HCT116 (cell line): ENCODE data around the gene IBA57. TPM values are rescaled to one million over a fixed set of nuclear protein-coding genes. Genes with fewer than 3 reads are reported as not detected.

ENCODE experiments used
- ATAC-seq: fragments of 200-7000 bp; cut with Tn5 transposase; 2 replicates; pipeline ENCODE4 v1.9.1; 2020; ENCODE audit warnings: mild to moderate bottlenecking, moderate library complexity
- BruUV-seq: library from RNA; stranded (reverse); fragments of 400-500 nt; replicated peaks from 2 replicates; lab custom pipeline; 2021; lab: Mats Ljungman, UMichigan
- CTCF ChIA-PET: fragments of 300-600 bp; sonication (Branson Sonifier 250); formaldehyde crosslinking; loops from one replicate; lab custom pipeline; 2021; ENCODE audit warnings: antibody characterized with exemption; lab: Charles Lee
- POLR2A ChIA-PET: fragments of 300-600, 350-600 bp; sonication (Branson Sonifier 250); formaldehyde crosslinking; loops from one replicate; lab custom pipeline; 2021; ENCODE audit warnings: antibody characterized with exemption; lab: Charles Lee
- RAD21 ChIA-PET, 2 experiments: fragments of 300-600 bp; sonication (Branson Sonifier 250); formaldehyde crosslinking; loops; one replicate each; lab custom pipeline; 2023; ENCODE audit warnings: low total read pairs in 2 of 2; ENCODE audit not compliant: uncharacterized antibody in 2 of 2, unreplicated experiment in 2 of 2, low non-redundant PET in 1 of 2; lab: Charles Lee
- DNase-seq: peaks from one replicate; pipeline ENCODE4 v3.0.0-alpha.2; 2010; ENCODE audit warnings: low read depth, low spot score
- H2AFZ ChIP-seq: fragments of 200-600 bp; shearing (Covaris generic), sonication (generic); 2 replicates; pipeline ENCODE4 v1.6.1; 2017; ENCODE audit warnings: low read depth, mixed run types, mixed read lengths, antibody characterized with exemption, low read length; ENCODE audit not compliant: poor library complexity, severe bottlenecking
- H3K27ac ChIP-seq: 2 replicates; pipeline ENCODE4 v1.5.1; 2012; ENCODE audit warnings: low read depth, low read length
- H3K27me3 ChIP-seq: fragments of 200-600 bp; sonication (generic); 2 replicates; pipeline ENCODE4 v1.6.1; 2016; ENCODE audit warnings: mixed run types, low read length, mixed read lengths; ENCODE audit not compliant: insufficient read depth
- H3K36me3 ChIP-seq, 2 experiments: fragments of 200-500 bp in 1 of 2; fragments of 200-600 bp in 1 of 2; sonication (Bioruptor generic) in 1 of 2; sonication (generic) in 1 of 2; 2 replicates each; pipeline versions ENCODE4 v1.5.1 to v1.6.1; 2014 to 2016; ENCODE audit warnings: low read length in 2 of 2, inconsistent platforms in 1 of 2, mixed read lengths in 1 of 2, mixed run types in 1 of 2; ENCODE audit not compliant: insufficient read depth in 2 of 2, control insufficient read depth in 1 of 2
- H3K4me1 ChIP-seq, 2 experiments: fragments of 200-600 bp in 1 of 2; sonication (generic) in 1 of 2; 2 replicates each; pipeline versions ENCODE4 v1.5.1 to v1.6.1; 2012 to 2017; ENCODE audit warnings: low read length in 2 of 2, inconsistent platforms in 1 of 2, mild to moderate bottlenecking in 1 of 2, mixed read lengths in 1 of 2, mixed run types in 1 of 2, moderate library complexity in 1 of 2; ENCODE audit not compliant: insufficient read depth in 2 of 2, control insufficient read depth in 1 of 2
- H3K4me2 ChIP-seq: fragments of 200-600 bp; sonication (generic); 2 replicates; pipeline ENCODE4 v1.6.1; 2017; ENCODE audit warnings: mixed run types, low read length, mixed read lengths
- H3K4me3 ChIP-seq, 2 experiments: fragments of 200-600 bp in 1 of 2; sonication (generic) in 1 of 2; replicated peaks in 1 of 2; 2 replicates each; pipeline ENCODE4 v1.5.1; 2011 to 2016; ENCODE audit warnings: low read length in 2 of 2, control low read depth in 1 of 2, low read depth in 1 of 2, mild to moderate bottlenecking in 1 of 2, mixed read lengths in 1 of 2, mixed run types in 1 of 2
- H3K79me2 ChIP-seq: fragments of 200-600 bp; sonication (generic); 2 replicates; pipeline ENCODE4 v1.6.1; 2017; ENCODE audit warnings: mild to moderate bottlenecking, mixed run types, low read length, moderate library complexity, mixed read lengths; ENCODE audit not compliant: insufficient read depth
- H3K9ac ChIP-seq: fragments of 200-600 bp; sonication (generic); 2 replicates; pipeline ENCODE4 v1.6.1; 2016; ENCODE audit warnings: low read length, mixed read lengths
- H3K9me2 ChIP-seq: fragments of 200-600 bp; sonication (generic), shearing (Covaris generic); 2 replicates; pipeline ENCODE4 v1.6.1; 2017; ENCODE audit warnings: mixed run types, mild to moderate bottlenecking, moderate library complexity; ENCODE audit not compliant: insufficient read depth
- H3K9me3 ChIP-seq, 2 experiments: fragments of 200-500 bp in 1 of 2; fragments of 200-600 bp in 1 of 2; sonication (Bioruptor generic) in 1 of 2; sonication (generic) in 1 of 2; 2 replicates each; pipeline ENCODE4 v1.6.1; 2014 to 2017; ENCODE audit warnings: low read length in 2 of 2, mixed read lengths in 2 of 2, inconsistent platforms in 1 of 2, low read depth in 1 of 2, mild to moderate bottlenecking in 1 of 2, mixed run types in 1 of 2, moderate library complexity in 1 of 2; ENCODE audit not compliant: control insufficient read depth in 1 of 2, insufficient read depth in 1 of 2
- H4K20me1 ChIP-seq: fragments of 200-600 bp; sonication (generic), shearing (Covaris generic); 2 replicates; pipeline ENCODE4 v1.6.1; 2017; ENCODE audit warnings: mixed run types, mild to moderate bottlenecking, moderate library complexity; ENCODE audit not compliant: insufficient read depth
- EZH2 ChIP-seq: fragments of 200-600 bp; sonication (generic); IDR thresholded peaks from 2 replicates; pipeline ENCODE4 v1.6.1; 2017; ENCODE audit warnings: antibody characterized with exemption, mixed run types
- EZH2phosphoT487 ChIP-seq: fragments of 200-600 bp; IDR thresholded peaks from 2 replicates; pipeline ENCODE4 v1.6.1; 2018; ENCODE audit warnings: antibody characterized with exemption, borderline replicate concordance
- SIN3A ChIP-seq: IDR thresholded peaks from 2 replicates; pipeline ENCODE4 v1.6.1; 2012; ENCODE audit warnings: low read depth
- TCF7L2 ChIP-seq: IDR thresholded peaks from 2 replicates; pipeline ENCODE4 v1.7.0; 2011; ENCODE audit warnings: borderline replicate concordance, inconsistent platforms; ENCODE audit not compliant: insufficient read depth, insufficient read length; ENCODE audit errors: extremely low read depth
- ZFX ChIP-seq: fragments of 450-650 bp; IDR thresholded peaks from 2 replicates; pipeline ENCODE4 v1.6.1; 2017
- intact Hi-C: fragments of 100-400 bp; cut with micrococcal nuclease; formaldehyde crosslinking; loops from 2 replicates; pipeline ENCODE4 v1.10.0; 2022
- total RNA-seq: library from RNA; stranded (reverse); gene quantifications from one replicate; pipeline ENCODE4 v1.2.1, GENCODE V29; 2021; ENCODE audit not compliant: unreplicated experiment
- TF ChIP-seq, protein P1 (sequence below), 3 experiments: fragments of 200-600 bp in 1 of 3; sonication (generic) in 1 of 3; IDR thresholded peaks in 2 of 3; conservative IDR thresholded peaks in 1 of 3; 2 replicates each; pipeline ENCODE4 v1.5.1; 2012 to 2017; ENCODE audit warnings: low read depth in 2 of 3, low read length in 2 of 3, antibody characterized with exemption in 1 of 3, borderline replicate concordance in 1 of 3, control low read depth in 1 of 3, mild to moderate bottlenecking in 1 of 3, mixed read lengths in 1 of 3, mixed run types in 1 of 3, moderate library complexity in 1 of 3; ENCODE audit not compliant: insufficient read depth in 1 of 3
- TF ChIP-seq, protein P2 (sequence below): IDR thresholded peaks from 2 replicates; pipeline ENCODE4 v1.6.1; 2012
- TF ChIP-seq, protein P3 (sequence below): IDR thresholded peaks from 2 replicates; pipeline ENCODE4 v1.6.1; 2011; ENCODE audit warnings: mild to moderate bottlenecking, low read length, moderate library complexity; ENCODE audit not compliant: insufficient replicate concordance; ENCODE audit errors: extremely low read depth

The IBA57 gene
- total RNA-seq, 1 experiment from 2014 or later = 11.6 TPM

DNA sequence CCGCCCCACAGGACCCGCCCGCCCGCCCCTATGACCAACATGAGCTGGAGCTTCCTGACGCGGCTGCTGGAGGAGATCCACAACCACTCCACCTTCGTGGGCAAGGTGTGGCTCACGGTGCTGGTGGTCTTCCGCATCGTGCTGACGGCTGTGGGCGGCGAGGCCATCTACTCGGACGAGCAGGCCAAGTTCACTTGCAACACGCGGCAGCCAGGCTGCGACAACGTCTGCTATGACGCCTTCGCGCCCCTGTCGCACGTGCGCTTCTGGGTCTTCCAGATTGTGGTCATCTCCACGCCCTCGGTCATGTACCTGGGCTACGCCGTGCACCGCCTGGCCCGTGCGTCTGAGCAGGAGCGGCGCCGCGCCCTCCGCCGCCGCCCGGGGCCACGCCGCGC is 7.9 kb upstream of the IBA57 start (continued):
- TF ChIP-seq, protein P1, sequence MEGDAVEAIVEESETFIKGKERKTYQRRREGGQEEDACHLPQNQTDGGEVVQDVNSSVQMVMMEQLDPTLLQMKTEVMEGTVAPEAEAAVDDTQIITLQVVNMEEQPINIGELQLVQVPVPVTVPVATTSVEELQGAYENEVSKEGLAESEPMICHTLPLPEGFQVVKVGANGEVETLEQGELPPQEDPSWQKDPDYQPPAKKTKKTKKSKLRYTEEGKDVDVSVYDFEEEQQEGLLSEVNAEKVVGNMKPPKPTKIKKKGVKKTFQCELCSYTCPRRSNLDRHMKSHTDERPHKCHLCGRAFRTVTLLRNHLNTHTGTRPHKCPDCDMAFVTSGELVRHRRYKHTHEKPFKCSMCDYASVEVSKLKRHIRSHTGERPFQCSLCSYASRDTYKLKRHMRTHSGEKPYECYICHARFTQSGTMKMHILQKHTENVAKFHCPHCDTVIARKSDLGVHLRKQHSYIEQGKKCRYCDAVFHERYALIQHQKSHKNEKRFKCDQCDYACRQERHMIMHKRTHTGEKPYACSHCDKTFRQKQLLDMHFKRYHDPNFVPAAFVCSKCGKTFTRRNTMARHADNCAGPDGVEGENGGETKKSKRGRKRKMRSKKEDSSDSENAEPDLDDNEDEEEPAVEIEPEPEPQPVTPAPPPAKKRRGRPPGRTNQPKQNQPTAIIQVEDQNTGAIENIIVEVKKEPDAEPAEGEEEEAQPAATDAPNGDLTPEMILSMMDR (IDR thresholded peaks at IDR 0.05 in 2 of 3, conservative IDR thresholded peaks at IDR 0.05 in 1 of 3; ENCODE audit: borderline replicate concordance in 1 of 3, insufficient read depth in 1 of 3, low read depth in 2 of 3, low read length in 2 of 3) = no peak
- no peak for TF ChIP-seq EZH2phosphoT487
- TF ChIP-seq, protein P2, sequence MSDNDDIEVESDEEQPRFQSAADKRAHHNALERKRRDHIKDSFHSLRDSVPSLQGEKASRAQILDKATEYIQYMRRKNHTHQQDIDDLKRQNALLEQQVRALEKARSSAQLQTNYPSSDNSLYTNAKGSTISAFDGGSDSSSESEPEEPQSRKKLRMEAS = no peak
- no peak for TF ChIP-seq SIN3A
- TF ChIP-seq EZH2 = no peak

DNA sequence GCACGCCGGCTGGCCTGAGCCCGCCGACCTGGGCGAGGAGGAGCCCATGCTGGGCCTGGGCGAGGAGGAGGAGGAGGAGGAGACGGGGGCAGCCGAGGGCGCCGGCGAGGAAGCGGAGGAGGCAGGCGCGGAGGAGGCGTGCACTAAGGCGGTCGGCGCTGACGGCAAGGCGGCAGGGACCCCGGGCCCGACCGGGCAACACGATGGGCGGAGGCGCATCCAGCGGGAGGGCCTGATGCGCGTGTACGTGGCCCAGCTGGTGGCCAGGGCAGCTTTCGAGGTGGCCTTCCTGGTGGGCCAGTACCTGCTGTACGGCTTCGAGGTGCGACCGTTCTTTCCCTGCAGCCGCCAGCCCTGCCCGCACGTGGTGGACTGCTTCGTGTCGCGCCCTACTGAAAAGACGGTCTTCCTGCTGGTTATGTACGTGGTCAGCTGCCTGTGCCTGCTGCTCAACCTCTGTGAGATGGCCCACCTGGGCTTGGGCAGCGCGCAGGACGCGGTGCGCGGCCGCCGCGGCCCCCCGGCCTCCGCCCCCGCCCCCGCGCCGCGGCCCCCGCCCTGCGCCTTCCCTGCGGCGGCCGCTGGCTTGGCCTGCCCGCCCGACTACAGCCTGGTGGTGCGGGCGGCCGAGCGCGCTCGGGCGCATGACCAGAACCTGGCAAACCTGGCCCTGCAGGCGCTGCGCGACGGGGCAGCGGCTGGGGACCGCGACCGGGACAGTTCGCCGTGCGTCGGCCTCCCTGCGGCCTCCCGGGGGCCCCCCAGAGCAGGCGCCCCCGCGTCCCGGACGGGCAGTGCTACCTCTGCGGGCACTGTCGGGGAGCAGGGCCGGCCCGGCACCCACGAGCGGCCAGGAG is 7.2 kb upstream of the IBA57 start:
- H3K36me3 ChIP-seq = no peaks in the 10 kb centered on the region
- no peak overlapping the region for H2AFZ ChIP-seq
- ATAC-seq (no peak), DNase-seq (no peak)
- H3K4me1 ChIP-seq = peaks cover 11 to 28% of the 10 kb centered on the region in 2 experiments; a peak in 3 of 4 replicates
- H3K9me3 ChIP-seq = no peaks in the 10 kb centered on the region
- TF ChIP-seq, protein P1 (IDR thresholded peaks at IDR 0.05 in 2 of 3, conservative IDR thresholded peaks at IDR 0.05 in 1 of 3; ENCODE audit: borderline replicate concordance in 1 of 3, insufficient read depth in 1 of 3, low read depth in 2 of 3, low read length in 2 of 3) = no peak
- no peak for TF ChIP-seq ZFX
- TF ChIP-seq TCF7L2 = no peak
- TF ChIP-seq, protein P3, sequence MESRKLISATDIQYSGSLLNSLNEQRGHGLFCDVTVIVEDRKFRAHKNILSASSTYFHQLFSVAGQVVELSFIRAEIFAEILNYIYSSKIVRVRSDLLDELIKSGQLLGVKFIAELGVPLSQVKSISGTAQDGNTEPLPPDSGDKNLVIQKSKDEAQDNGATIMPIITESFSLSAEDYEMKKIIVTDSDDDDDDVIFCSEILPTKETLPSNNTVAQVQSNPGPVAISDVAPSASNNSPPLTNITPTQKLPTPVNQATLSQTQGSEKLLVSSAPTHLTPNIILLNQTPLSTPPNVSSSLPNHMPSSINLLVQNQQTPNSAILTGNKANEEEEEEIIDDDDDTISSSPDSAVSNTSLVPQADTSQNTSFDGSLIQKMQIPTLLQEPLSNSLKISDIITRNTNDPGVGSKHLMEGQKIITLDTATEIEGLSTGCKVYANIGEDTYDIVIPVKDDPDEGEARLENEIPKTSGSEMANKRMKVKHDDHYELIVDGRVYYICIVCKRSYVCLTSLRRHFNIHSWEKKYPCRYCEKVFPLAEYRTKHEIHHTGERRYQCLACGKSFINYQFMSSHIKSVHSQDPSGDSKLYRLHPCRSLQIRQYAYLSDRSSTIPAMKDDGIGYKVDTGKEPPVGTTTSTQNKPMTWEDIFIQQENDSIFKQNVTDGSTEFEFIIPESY = no peak
- no peak for TF ChIP-seq SIN3A
- no peak for TF ChIP-seq EZH2phosphoT487
- no peak overlapping the region for H3K9ac ChIP-seq
- intact Hi-C loops = no loop called here
- ChIA-PET CTCF (no interaction called here), RAD21 (no interaction called here), POLR2A (no interaction called here)
- no peaks in the 10 kb centered on the region for H3K27me3 ChIP-seq
- no peak overlapping the region for H3K4me2 ChIP-seq
- H4K20me1 ChIP-seq = no peaks in the 10 kb centered on the region
- no TSS peak for BruUV-seq
- no peak overlapping the region for H3K27ac ChIP-seq
- H3K4me3 ChIP-seq = no peak overlapping the region
- no peaks in the 10 kb centered on the region for H3K79me2 ChIP-seq
- no peaks in the 10 kb centered on the region for H3K9me2 ChIP-seq
